GM19193 (cell line): ENCODE measurements around the gene ZSCAN20.

Source experiments
- POLR2A ChIP-seq: IDR thresholded peaks from 4 replicates; pipeline ENCODE4 v1.6.1; 2011; ENCODE audit not compliant: insufficient read depth, insufficient read length; ENCODE audit errors: extremely low read depth

Gene ZSCAN20

GRCh38 chr1:33532250-33532649, 59.8 kb downstream of the ZSCAN20 start:
- TF ChIP-seq POLR2A = no peak

GRCh38 chr1:33532936-33533335, 60.5 kb downstream of the ZSCAN20 start:
- no peak for TF ChIP-seq POLR2A

- TF ChIP-seq POLR2A = no peak
Observed at GRCh38 chr1:33535334-33535733, 62.9 kb downstream of the ZSCAN20 start.

GRCh38 chr1:33537885-33538284, 65.4 kb downstream of the ZSCAN20 start:
- no peak for TF ChIP-seq POLR2A

GRCh38 chr1:33541966-33542365, 69.5 kb downstream of the ZSCAN20 start:
- no peak for TF ChIP-seq POLR2A
